Left renal pelvis (tissue), 4 donors: Measurements from ENCODE around the gene ANTXR2. TPM values are rescaled to one million over a fixed set of nuclear protein-coding genes. Genes with fewer than 3 reads are reported as not detected.

Experiments
- DNase-seq, 4 donors: peaks; one replicate each; pipeline ENCODE4 v3.0.0-alpha.2; 2013; ENCODE audit warnings: low read depth in 4 of 4, low spot score in 3 of 4
- polyA plus RNA-seq, 4 donors: library from polyadenylated mRNA; unstranded; fragments of 120-200 nt; gene quantifications; one replicate each; pipeline ENCODE4 v1.2.1, GENCODE V29; 2013; ENCODE audit not compliant: insufficient read length in 4 of 4

ANTXR2 gene
- polyA plus RNA-seq, 4 donors, result 55.2 to 86.9 (median 77.1) TPM

DNA sequence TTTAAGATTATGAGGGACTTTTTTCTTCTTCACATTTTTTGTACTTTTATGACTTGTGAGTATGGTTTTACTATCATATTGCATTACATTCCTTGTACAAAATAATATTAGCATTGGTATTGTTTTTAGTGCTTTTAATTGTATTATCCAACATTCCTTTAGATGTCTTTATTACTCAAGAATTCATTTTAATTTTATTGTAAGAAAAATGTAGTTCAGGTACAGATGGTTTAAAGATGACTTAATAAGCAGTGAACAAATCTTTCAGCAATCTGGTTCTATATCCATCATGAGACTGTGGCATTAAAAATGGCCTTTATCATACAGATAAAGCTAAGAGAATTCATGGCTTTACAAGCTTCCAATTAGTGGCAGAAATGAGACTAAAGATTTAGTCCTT, 191.6 kb downstream of the ANTXR2 start:
- DNase-seq, result no peak

DNA sequence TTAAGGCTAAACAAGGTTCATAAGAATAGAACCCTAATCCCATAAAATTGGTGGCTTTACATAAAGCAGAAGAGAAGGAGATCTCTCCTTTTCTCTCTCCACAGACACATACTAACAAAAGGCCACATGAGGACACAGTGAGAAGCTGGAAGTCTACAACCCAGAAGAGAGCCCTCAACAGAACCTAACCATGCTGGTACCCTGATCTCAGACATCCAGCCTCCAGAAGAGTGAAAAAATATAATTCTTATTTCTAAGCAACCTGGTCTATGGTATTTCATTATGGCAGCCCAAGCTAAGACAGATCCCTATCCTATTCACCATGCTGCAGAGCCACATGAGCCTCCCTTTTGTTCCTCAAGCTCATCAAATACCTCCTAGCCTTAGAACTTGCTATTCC, 195.5 kb downstream of the ANTXR2 start:
- no peak for DNase-seq

DNA sequence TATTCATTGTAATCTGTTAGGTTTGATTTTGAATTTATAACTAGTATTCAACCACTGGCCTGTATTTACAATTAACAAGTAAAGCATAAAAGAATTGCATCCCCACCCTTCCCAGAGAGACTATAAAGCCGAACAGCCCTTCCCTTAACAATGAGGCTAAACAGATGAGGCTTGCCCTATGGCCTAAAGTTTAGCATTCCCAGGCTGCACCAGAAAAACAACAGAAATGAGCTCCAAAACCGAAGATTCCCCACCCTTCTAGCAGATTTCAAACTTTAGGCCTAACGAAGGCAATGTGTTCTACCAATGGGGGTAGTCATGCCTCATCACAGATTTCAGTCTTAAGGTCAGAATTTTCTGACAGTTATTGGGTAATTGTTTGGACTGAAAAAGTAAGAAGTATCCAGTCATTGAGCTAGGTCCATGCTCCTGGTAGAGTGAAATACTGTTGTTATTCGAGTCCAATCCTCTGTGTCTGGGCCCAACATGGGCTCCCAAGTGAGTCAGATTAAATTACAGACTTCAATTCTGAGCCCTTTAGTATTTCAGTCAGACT, 197.6 kb downstream of the ANTXR2 start:
- no peak for DNase-seq

DNA sequence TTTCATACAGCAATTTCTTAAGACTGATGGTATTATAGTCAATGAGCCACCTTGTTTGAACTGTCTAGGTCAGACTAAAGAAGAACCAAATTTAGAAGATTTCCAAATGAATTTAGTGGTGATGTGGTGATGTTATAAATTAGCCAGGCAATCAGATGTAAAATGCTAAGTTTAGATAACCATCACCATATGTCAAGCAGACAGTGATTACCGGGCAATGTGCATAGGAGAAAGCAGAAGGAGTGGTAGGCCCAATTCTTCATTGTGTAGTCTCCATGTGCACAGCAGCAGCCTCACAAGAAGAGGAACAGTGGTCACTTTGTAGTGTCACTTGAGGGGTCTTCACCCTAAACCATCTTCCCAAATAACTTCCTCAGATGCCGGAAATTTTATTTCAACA, 198.8 kb downstream of the ANTXR2 start:
- no peak for DNase-seq

DNA sequence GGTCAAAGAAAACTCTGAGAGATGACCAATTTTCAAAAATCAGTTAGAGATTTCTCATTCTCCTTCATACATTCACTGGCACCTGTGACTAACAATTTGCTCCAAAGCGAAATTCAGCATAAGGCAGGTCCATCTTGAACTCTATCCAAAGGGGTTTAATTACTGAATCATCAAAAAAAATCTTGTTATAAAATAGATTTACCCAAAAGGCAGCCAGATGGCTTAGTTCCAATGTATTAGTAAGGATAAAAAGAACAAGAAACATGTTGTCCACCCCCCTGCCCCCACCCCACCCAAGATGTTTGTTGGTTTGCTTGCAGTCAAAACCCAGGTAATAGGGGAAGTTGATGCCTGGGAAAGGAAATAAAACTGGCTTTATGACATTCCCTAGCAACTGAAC, 200.3 kb downstream of the ANTXR2 start:
- no peak for DNase-seq

DNA sequence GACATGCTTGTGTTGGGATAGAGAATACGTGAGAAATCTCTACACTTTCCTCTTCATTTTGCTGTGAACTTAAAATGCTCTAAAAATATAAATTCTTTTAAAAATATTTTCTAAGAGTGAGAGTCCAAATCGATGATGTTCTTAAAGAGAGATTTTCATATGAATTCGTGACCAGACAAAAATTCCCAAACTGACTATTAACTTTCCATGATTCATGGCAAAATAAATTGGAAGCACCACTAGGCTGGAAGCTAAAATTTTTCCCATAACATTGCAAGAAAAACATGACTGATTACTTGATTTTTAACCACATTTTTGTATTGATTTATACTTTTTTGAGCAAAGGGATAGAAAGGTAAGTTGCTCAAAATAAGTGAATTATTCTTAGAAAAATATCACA, 201.1 kb downstream of the ANTXR2 start:
- DNase-seq, result no peak

DNA sequence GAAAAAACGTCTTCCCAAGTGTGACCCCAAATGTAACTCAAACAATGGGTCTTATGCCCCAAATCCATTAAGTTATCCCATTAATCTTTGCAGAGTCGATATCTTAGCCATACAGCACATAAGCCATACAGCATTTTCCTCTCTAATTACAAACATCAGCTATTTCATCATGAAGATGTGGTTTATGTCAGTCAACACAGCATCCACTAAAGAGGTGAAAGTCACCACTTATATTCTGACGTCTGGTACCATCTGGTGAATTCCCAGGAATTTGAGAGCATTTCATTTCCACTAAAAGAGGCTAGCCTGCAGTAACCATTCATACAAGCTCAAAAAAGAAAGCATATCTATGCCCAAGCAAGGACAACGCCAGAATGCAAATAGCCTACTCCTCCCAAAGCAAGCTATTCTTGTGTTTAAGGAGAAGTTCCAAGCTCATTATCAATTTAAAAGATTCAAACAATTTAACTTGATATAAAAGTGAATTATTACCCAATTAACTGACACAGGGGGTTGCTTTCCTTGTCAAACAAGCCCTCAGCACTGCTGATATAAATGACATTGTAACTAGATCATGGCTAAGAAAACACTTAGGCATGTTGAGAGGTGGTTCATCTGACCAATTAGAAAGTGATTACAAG, 203.3 kb downstream of the ANTXR2 start:
- DNase-seq, result no peak

DNA sequence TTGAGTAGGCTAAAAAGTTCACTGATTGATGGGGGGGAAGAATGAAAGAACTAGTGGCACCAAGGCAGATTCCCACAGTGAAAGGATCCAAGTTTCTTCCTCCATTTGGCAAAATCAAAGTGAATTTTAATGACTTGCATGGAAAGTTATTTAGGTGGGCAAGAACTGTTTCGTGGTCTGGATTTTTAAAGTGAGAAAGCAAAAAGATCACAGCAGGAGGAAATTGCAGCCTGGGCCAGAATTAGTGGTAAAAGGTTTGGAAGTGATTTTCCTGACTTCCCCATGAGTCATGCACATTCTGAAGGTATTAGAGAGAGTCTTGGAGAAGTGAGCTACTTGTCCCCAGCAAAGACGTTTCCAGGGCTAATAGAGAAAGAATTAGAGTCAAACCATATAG, 207.8 kb downstream of the ANTXR2 start:
- DNase-seq, result no peak

DNA sequence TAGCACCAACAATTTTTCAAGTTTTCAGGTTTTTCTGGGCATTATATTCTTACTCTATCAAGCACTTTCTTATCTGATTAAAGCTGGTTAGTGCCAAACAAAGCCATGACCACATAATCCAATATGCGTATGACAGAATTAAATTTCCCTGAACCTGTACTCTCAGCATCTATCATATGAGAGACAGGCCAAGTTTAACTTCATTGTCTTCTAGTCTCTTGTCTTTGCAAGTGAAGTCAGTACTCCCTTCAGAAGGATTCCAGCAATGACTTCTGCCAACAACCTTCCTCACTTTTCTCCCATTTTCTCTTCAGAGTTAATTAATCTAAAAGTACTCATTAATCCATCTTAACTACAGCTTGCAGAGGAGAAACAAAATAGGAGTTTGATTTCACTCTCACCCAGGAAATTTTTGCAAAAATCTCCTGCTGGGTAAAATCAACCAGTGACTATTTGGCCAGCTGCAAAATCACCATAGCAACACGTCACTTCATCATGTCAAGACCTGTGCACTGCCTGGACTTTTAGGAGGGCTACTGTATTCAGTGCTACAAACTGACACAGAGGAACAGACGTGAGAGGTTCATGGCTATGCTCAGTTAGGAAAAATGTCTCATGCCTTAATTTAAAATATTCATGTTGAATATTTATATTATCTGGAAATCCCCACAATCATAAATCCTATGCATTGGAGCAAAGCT, 208.4 kb downstream of the ANTXR2 start:
- DNase-seq, result no peak

DNA sequence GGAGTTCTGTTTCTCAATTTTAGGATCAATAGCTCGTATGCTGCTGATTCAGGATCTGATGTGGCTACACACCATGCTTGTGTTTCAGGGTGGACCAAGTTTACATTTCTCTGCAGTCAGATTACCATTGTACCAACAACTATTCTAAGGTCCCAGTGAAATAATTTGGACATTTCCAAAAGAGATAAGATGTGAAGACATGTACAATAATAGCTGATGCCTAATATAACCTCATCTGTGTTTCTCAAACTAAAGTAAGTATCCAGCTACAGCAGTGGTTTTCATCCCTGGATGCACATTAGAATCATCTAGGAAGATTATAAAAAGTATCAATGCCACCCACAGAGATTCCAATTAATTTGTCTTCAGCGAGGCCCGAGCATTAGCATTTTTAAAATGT, 209.7 kb downstream of the ANTXR2 start:
- DNase-seq, result no peak

DNA sequence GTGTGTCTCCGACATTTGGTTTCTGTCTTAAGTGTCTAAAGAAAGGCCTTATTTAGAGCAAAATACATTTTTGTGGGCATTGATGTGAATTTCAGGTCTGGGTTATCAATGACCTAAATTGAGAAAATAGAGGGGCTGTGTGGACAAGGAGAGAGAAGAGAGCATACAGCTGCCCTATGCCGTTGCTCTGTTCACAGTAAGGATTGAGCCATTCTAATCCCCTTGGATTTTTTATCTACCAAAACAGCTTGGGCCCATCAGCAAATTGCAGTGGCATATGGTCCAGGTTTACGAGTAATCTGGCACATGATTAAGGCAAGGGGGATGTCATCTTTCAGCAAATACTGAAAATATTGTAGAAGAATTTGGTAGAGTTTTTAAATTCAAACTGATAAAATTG, 210.2 kb downstream of the ANTXR2 start:
- no peak for DNase-seq

DNA sequence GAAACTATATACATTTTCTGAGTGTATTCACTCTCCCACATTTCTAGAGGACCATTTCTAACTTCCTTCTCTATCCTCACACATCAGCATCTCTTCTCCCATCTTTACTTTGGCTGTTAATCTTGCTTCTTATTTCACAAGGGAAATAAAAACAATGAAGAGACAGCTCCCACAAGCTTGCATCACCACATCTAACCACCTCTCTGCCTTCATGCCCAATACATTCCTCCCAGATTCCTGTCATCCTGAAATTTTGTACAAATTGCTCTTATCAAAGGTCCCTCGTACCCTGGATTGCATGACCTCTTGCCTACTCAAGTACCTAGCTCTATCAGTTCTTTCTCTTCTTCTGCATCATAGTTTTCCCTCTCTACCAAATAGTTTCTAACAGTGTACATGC, 215.2 kb downstream of the ANTXR2 start:
- no peak for DNase-seq

DNA sequence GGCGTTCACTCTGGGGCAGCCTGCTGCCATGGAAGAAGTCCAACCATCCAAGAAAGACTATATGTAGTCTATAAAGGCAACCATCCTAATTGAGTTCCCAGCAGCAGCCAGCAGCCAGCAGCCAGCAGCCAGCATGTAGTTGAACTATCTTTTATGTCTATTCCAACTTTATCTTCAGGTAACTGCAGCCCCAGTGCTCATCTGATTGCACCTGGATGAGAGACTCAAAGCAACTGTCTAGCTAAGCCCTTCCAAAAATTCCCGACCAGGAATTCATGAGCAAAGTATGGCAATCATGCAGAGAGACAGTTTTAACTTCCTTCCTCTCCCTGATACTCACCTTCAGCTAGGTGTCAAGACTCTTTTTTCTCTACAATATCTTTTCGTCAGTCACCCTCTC, 216.8 kb downstream of the ANTXR2 start:
- DNase-seq, result no peak

DNA sequence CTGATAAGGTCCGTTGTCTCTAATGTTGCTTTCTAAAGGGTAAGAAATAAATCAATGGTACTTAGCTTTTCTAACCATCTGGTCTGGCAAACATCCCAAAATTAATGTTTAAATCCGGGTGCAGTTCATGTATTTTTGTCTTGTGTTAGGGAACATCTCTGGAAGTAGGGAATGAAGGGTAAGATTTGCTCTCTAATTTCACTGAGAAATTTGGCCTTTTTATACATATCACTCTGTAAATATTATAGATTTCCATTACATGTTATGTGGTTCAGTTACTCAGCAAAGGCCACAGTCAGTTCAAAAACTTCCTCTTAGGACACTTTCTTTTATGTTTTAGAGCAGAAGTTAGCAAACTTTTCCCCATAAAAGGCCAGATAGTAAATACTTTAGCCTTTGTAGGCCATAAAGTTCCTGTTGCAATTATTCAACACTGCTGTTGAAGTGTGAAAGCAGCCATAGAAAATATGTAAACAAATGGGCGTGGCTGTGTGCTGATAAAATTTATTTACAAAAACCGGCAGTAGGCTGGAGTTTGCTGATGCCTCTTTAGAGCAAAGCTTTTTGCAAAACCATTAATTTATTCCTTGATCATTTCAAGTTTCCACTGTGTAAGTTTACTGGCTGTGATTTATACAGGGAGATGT, 218.1 kb downstream of the ANTXR2 start:
- DNase-seq, result peak in 2 of 4 donors; percentile 10 to 12

DNA sequence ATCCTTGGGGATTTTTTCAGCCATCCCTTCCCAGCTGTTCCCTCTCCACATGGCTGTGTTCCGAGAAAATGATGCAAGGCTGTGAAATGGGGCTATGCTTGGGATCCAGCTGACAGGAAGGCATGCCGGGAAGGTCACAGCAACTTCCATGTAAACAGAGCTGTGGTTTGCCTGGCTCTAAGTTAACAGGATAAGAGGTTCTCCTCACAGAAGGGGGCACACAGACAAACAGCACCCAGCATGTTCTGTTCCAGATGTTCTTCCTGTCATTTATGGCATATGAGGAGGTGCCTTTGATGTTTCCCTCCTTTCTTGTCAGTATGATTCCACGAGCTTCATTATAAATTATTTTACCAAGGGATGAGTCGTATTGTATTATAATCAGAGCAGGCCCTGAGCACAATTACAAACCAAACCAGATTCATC, 220.7 kb downstream of the ANTXR2 start:
- DNase-seq, result no peak

DNA sequence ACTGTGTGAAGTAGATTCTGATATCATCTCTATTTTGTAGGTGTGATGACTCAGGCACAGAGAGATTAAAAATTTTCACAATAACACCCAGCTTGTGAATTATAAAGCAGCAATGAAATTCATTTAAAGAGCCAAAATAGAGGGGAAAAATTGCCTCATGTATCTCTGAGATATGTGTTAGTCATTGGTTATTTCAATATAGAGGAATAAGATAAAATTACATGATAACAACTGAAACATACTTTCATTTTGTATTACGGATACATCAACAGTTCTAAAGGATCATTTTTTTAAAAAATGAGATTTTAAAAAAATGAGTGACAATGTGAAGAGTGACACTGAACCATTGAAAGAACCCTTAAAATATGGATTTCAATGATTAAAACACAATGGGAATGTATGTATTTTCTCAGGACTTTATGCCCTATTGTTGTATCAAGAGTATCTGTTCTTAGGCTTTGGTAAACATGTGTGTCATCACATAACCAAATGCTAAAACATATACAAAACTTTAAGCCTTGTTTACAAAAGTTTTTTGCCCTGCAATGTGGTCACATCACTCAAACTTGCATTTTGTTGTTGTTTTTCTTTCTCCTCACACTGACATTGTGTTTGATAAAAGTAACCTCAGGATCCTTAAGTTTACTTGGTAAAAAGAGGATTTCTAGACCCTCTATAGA, 221.3 kb downstream of the ANTXR2 start:
- no peak for DNase-seq

Other genes starting within 250 kb of the ANTXR2 start
- gene PRDM8, start 124.3 kb upstream of the ANTXR2 start, polyA plus RNA-seq, result 1 to 10 TPM in 3 of 4 donors, under 1 TPM in 1; 0.59 to 1.9 (median 1.8) TPM
- under 1 TPM in 3 of 4 donors, not detected in 1; 0.06 to 0.17 (median 0.16) TPM for gene FGF5, start 193.4 kb upstream of the ANTXR2 start, polyA plus RNA-seq